ENCODE measurements around the gene ZDHHC1.

ZDHHC1 gene

GRCh38 chr16:67395458-67396158, 20.7 kb downstream of the ZDHHC1 start:
- no peak overlapping the region for H3K4me3 ChIP-seq (ENCODE audit: low read length in 2 of 2)

GRCh38 chr16:67395105-67395457, 21.2 kb downstream of the ZDHHC1 start:
- peak overlapping the region; percentile 29 for H3K23ac ChIP-seq (ENCODE audit: low read depth, low read length, poor library complexity)
- peak overlapping the region; percentile 90 for H3K18ac ChIP-seq (ENCODE audit: low read length)
- peak overlapping the region; percentile 95 for H2AK5ac ChIP-seq (ENCODE audit: low read depth, low read length)
- no peak overlapping the region for H2AFZ ChIP-seq (ENCODE audit: low read length)
- no CpG with 5 or more reads among the region's 10 CpGs for WGBS, 2 donors (ENCODE audit: extremely low coverage in 2 of 2, insufficient read length in 2 of 2, insufficient replicate concordance in 1 of 2)
- peak overlapping the region; percentile 90 for H2BK15ac ChIP-seq (ENCODE audit: low read length)
- peak overlapping the region; percentile 63 for H2BK120ac ChIP-seq (ENCODE audit: low read depth, low read length)
- peaks cover 5% of the 10 kb centered on the region for H3K79me1 ChIP-seq (ENCODE audit: low read depth, low read length)
- DNase-seq (ENCODE audit: low spot score): no peak
- peak overlapping the region; percentile 53 for H4K91ac ChIP-seq (ENCODE audit: low read depth, low read length, poor library complexity)
- H3K4ac ChIP-seq (ENCODE audit: low read length): no peak overlapping the region
- H3K14ac ChIP-seq (ENCODE audit: low read length): peak overlapping the region; percentile 49
- H3K36me3 ChIP-seq (replicated peaks in 1 of 2; ENCODE audit: control insufficient read depth in 2 of 2, insufficient read depth in 2 of 2, low read length in 2 of 2): no peaks in the 10 kb centered on the region
- peak overlapping the region; percentile 70 for H4K8ac ChIP-seq (ENCODE audit: low read depth, low read length)
- peak overlapping the region; percentile 56 for H2BK5ac ChIP-seq (ENCODE audit: low read length)
- H3K27me3 ChIP-seq (ENCODE audit: control insufficient read depth in 3 of 3, insufficient read depth in 3 of 3, low read depth in 1 of 3, low read length in 3 of 3): peaks cover 11 to 39% (median 21%) of the 10 kb centered on the region in 3 experiments
- H3K4me2 ChIP-seq (ENCODE audit: insufficient read depth, low read length, poor library complexity, severe bottlenecking): no peak overlapping the region
- no peak overlapping the region for H3K4me3 ChIP-seq (ENCODE audit: low read length in 2 of 2)
- H3K9me3 ChIP-seq (replicated peaks in 1 of 2; ENCODE audit: control insufficient read depth in 2 of 2, insufficient read depth in 1 of 2, low read depth in 1 of 2, low read length in 2 of 2): peaks cover 0 to 2% of the 10 kb centered on the region in 2 donors
- H3K4me1 ChIP-seq (ENCODE audit: control insufficient read depth in 2 of 2, insufficient read depth in 1 of 2, low read depth in 1 of 2, low read length in 2 of 2): peaks cover 47 to 64% of the 10 kb centered on the region in 2 donors
- H3K9ac ChIP-seq (ENCODE audit: low read depth, low read length, poor library complexity): peak overlapping the region; percentile 64
- H3K27ac ChIP-seq (replicated peaks; ENCODE audit: low read length): no peak overlapping the region
- peak overlapping the region; percentile 97 for H2BK12ac ChIP-seq (ENCODE audit: low read length)

More at GRCh38 chr16:67395458-67396158, 20.7 kb downstream of the ZDHHC1 start:
- Histone ChIP-seq H2BK5ac (ENCODE audit: low read length) (peak overlapping the region; percentile 95), H3K14ac (ENCODE audit: low read length) (peak overlapping the region; percentile 49), H4K91ac (ENCODE audit: low read depth, low read length, poor library complexity) (peak overlapping the region; percentile 41), H3K4me1 (ENCODE audit: control insufficient read depth in 2 of 2, insufficient read depth in 1 of 2, low read depth in 1 of 2, low read length in 2 of 2) (peaks cover 47 to 64% of the 10 kb centered on the region in 2 donors), H2BK120ac (ENCODE audit: low read depth, low read length) (peak overlapping the region; percentile 63), H3K4me2 (ENCODE audit: insufficient read depth, low read length, poor library complexity, severe bottlenecking) (peak overlapping the region; percentile 34), H2BK12ac (ENCODE audit: low read length) (peak overlapping the region; percentile 97), H3K36me3 (replicated peaks in 1 of 2; ENCODE audit: control insufficient read depth in 2 of 2, insufficient read depth in 2 of 2, low read length in 2 of 2) (no peaks in the 10 kb centered on the region), H3K18ac (ENCODE audit: low read length) (peak overlapping the region; percentile 90), H3K27me3 (ENCODE audit: control insufficient read depth in 3 of 3, insufficient read depth in 3 of 3, low read depth in 1 of 3, low read length in 3 of 3) (peaks cover 11 to 39% (median 21%) of the 10 kb centered on the region in 3 experiments), H3K4ac (ENCODE audit: low read length) (no peak overlapping the region), H2AFZ (ENCODE audit: low read length) (peak overlapping the region; percentile 82), H3K23ac (ENCODE audit: low read depth, low read length, poor library complexity) (peak overlapping the region; percentile 29), H3K9ac (ENCODE audit: low read depth, low read length, poor library complexity) (peak overlapping the region; percentile 85), H3K79me1 (ENCODE audit: low read depth, low read length) (peaks cover 5% of the 10 kb centered on the region), H3K27ac (replicated peaks; ENCODE audit: low read length) (peak overlapping the region; percentile 67), H2AK5ac (ENCODE audit: low read depth, low read length) (peak overlapping the region; percentile 95), H3K9me3 (replicated peaks in 1 of 2; ENCODE audit: control insufficient read depth in 2 of 2, insufficient read depth in 1 of 2, low read depth in 1 of 2, low read length in 2 of 2) (peaks cover 0 to 2% of the 10 kb centered on the region in 2 donors), H2BK15ac (ENCODE audit: low read length) (peak overlapping the region; percentile 90), H4K8ac (ENCODE audit: low read depth, low read length) (peak overlapping the region; percentile 70)
- DNase-seq (ENCODE audit: low spot score): no peak
- no CpG with 5 or more reads among the region's 13 CpGs for WGBS, 2 donors (ENCODE audit: extremely low coverage in 2 of 2, insufficient read length in 2 of 2, insufficient replicate concordance in 1 of 2)

- no CpG with 5 or more reads among the region's 88 CpGs for WGBS, 2 donors (ENCODE audit: extremely low coverage in 2 of 2, insufficient read length in 2 of 2, insufficient replicate concordance in 1 of 2)
- peak overlapping the region; percentile 97 for H2BK12ac ChIP-seq (ENCODE audit: low read length)
- peak overlapping the region; percentile 77 for H2BK120ac ChIP-seq (ENCODE audit: low read depth, low read length)
- peak overlapping the region; percentile 27 for H3K4ac ChIP-seq (ENCODE audit: low read length)
- peak overlapping the region; percentile 48 for H3K4me2 ChIP-seq (ENCODE audit: insufficient read depth, low read length, poor library complexity, severe bottlenecking)
- no peaks in the 10 kb centered on the region for H3K36me3 ChIP-seq (replicated peaks in 1 of 2; ENCODE audit: control insufficient read depth in 2 of 2, insufficient read depth in 2 of 2, low read length in 2 of 2)
- H3K18ac ChIP-seq (ENCODE audit: low read length): peak overlapping the region; percentile 90
- no peak overlapping the region for H3K9ac ChIP-seq (ENCODE audit: low read depth, low read length, poor library complexity)
- H3K4me3 ChIP-seq (ENCODE audit: low read length in 2 of 2): no peak overlapping the region
- peaks cover 5% of the 10 kb centered on the region for H3K79me1 ChIP-seq (ENCODE audit: low read depth, low read length)
- H3K4me1 ChIP-seq (ENCODE audit: control insufficient read depth in 2 of 2, insufficient read depth in 1 of 2, low read depth in 1 of 2, low read length in 2 of 2): peaks cover 47 to 60% of the 10 kb centered on the region in 2 donors
- H4K91ac ChIP-seq (ENCODE audit: low read depth, low read length, poor library complexity): no peak overlapping the region
- H2AK5ac ChIP-seq (ENCODE audit: low read depth, low read length): peak overlapping the region; percentile 95
- peaks cover 0 to 2% of the 10 kb centered on the region in 2 donors for H3K9me3 ChIP-seq (replicated peaks in 1 of 2; ENCODE audit: control insufficient read depth in 2 of 2, insufficient read depth in 1 of 2, low read depth in 1 of 2, low read length in 2 of 2)
- peak overlapping the region; percentile 47 for H3K14ac ChIP-seq (ENCODE audit: low read length)
- peak overlapping the region; percentile 69 for H2BK5ac ChIP-seq (ENCODE audit: low read length)
- H3K23ac ChIP-seq (ENCODE audit: low read depth, low read length, poor library complexity): peak overlapping the region; percentile 76
- no peak overlapping the region for H3K27ac ChIP-seq (replicated peaks; ENCODE audit: low read length)
- peak overlapping the region; percentile 91 for H2AFZ ChIP-seq (ENCODE audit: low read length)
- peaks cover 11 to 39% (median 21%) of the 10 kb centered on the region in 3 experiments for H3K27me3 ChIP-seq (ENCODE audit: control insufficient read depth in 3 of 3, insufficient read depth in 3 of 3, low read depth in 1 of 3, low read length in 3 of 3)
- H2BK15ac ChIP-seq (ENCODE audit: low read length): peak overlapping the region; percentile 90
- H4K8ac ChIP-seq (ENCODE audit: low read depth, low read length): no peak overlapping the region
- DNase-seq (ENCODE audit: low spot score): peak; percentile 29
Measured at GRCh38 chr16:67394155-67395104, 21.8 kb downstream of the ZDHHC1 start.

Measured in neuronal stem cell (in vitro differentiated cells).